Measurements from ENCODE around the gene CHD9. TPM values are rescaled to one million over a fixed set of nuclear protein-coding genes. Genes with fewer than 3 reads are reported as not detected.

CHD9 gene
- total and polyA plus RNA-seq, 9 donors, result 22.6 to 94.8 (median 46.8) TPM

GRCh38 chr16:53191413-53191812, 136.6 kb downstream of the CHD9 start:
- Histone ChIP-seq H3K27me3 (ENCODE audit: control insufficient read depth, insufficient read depth, low read length) (no peaks in the 10 kb centered on the region), H3K9me3 (replicated peaks; ENCODE audit: control insufficient read depth, low read depth, low read length) (peaks cover under 1% of the 10 kb centered on the region), H3K4me1 (ENCODE audit: control insufficient read depth, insufficient read depth, low read length) (no peaks in the 10 kb centered on the region), H3K27ac (ENCODE audit: low read length) (no peak overlapping the region), H3K4me3 (ENCODE audit: low read length) (no peak overlapping the region), H3K36me3 (ENCODE audit: control insufficient read depth, insufficient read depth, low read length) (peaks cover 2% of the 10 kb centered on the region)
- DNase-seq, result no peak
- no CpG with 5 or more reads among the region's 1 CpG for WGBS (ENCODE audit: insufficient coverage)

GRCh38 chr16:53198933-53199332, 144.1 kb downstream of the CHD9 start:
- H3K4me1 ChIP-seq (ENCODE audit: control insufficient read depth, insufficient read depth, low read length), result no peaks in the 10 kb centered on the region
- H3K36me3 ChIP-seq (ENCODE audit: control insufficient read depth, insufficient read depth, low read length), result no peaks in the 10 kb centered on the region
- H3K27me3 ChIP-seq (ENCODE audit: control insufficient read depth, insufficient read depth, low read length), result no peaks in the 10 kb centered on the region
- no peak overlapping the region for H3K4me3 ChIP-seq (ENCODE audit: low read length)
- H3K27ac ChIP-seq (ENCODE audit: low read length), result no peak overlapping the region
- no peak for DNase-seq
- no peaks in the 10 kb centered on the region for H3K9me3 ChIP-seq (replicated peaks; ENCODE audit: control insufficient read depth, low read depth, low read length)

DNA sequence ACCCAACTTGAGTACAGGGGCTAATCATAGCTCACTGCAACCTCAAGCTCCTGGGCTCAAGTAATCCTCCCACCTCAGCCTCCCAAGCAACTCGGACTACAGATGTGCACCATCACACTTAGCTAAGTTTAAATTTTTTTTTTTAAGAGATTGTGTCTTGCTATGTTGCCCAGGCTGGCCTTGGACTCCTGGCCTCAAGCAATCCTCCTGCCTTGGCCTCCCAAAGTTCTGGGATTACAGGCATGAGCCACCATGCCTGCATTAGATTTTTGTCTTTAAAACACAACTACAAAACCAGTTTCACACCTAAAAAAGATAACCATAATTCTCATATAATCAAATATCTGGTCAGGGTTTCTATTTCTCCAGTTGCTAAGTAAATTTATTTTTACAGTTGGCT, 147.1 kb downstream of the CHD9 start:
- H3K27ac ChIP-seq (ENCODE audit: low read length), result no peak overlapping the region
- WGBS (ENCODE audit: insufficient coverage), result no CpG with 5 or more reads among the region's 1 CpG
- no peaks in the 10 kb centered on the region for H3K36me3 ChIP-seq (ENCODE audit: control insufficient read depth, insufficient read depth, low read length)
- no peaks in the 10 kb centered on the region for H3K4me1 ChIP-seq (ENCODE audit: control insufficient read depth, insufficient read depth, low read length)
- no peak for DNase-seq
- no peaks in the 10 kb centered on the region for H3K9me3 ChIP-seq (replicated peaks; ENCODE audit: control insufficient read depth, low read depth, low read length)
- H3K4me3 ChIP-seq (ENCODE audit: low read length), result no peak overlapping the region
- H3K27me3 ChIP-seq (ENCODE audit: control insufficient read depth, insufficient read depth, low read length), result no peaks in the 10 kb centered on the region

DNA sequence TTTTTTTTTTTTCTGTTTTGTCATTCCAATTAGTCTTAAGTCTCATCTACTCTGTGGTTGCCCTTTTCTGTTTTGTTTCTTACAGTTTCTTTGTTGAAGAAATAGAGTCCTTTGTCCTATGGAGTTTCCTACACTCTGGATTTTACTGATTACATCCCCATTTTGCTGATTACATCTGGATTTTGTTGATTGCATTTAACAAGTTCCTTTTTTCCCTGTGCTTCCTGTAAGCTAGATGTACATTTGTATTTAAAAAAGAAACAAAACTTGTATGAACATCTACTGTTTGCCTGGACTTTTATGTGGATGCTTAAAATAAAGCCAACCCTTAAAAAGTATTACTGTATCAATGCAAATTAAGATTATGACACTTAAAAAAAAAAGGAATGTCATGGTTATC, 147.6 kb downstream of the CHD9 start:
- no peaks in the 10 kb centered on the region for H3K4me1 ChIP-seq (ENCODE audit: control insufficient read depth, insufficient read depth, low read length)
- DNase-seq, result no peak
- H3K36me3 ChIP-seq (ENCODE audit: control insufficient read depth, insufficient read depth, low read length), result no peaks in the 10 kb centered on the region
- H3K27ac ChIP-seq (ENCODE audit: low read length), result no peak overlapping the region
- H3K4me3 ChIP-seq (ENCODE audit: low read length), result no peak overlapping the region
- no peaks in the 10 kb centered on the region for H3K9me3 ChIP-seq (replicated peaks; ENCODE audit: control insufficient read depth, low read depth, low read length)
- H3K27me3 ChIP-seq (ENCODE audit: control insufficient read depth, insufficient read depth, low read length), result no peaks in the 10 kb centered on the region

DNA sequence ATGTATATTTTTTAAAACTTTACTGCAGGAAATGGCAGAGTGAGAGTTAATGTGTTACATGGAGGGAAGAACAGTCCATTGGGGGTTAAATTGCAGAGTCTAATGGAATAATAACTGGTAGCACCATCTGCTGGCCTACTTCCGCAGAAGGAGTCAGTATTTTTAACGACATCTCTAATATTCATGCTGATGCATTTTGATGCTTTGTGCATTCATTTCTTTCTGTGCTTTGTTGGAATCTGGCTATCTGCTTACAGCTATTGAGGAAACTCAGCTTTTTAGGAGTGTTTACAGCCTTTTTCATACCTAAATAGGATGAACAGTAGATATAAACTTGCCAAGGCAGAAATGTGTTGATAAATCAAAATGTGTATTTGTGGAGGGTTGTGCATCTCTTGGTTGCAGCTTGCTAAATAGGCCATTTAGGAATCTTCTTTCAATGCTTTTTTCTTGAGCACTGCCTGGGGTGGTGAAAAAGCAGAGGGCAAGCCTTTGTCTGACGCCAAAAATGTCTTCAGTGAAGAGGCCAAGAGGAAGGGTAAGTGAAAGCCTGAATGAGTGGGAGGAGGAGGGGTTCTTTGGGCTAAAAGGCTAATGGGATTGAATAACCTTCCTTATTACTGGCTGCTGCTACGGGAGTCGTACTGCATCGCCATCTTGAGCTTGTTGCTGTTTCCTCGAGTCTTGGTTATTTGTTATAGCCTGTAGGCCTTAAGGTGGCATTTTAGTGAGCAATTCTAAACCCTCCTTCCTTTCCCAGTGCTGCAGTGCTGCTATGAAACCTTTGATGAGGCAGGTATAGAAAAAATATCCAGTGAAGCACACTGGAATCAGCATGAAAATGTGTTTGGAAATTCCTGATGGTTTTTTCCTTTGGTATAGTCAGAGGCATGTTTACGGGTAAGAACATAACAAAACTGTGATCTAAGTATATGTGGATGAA, 153.3 kb downstream of the CHD9 start:
- peaks cover 2% of the 10 kb centered on the region for H3K4me1 ChIP-seq (ENCODE audit: control insufficient read depth, insufficient read depth, low read length)

DNA sequence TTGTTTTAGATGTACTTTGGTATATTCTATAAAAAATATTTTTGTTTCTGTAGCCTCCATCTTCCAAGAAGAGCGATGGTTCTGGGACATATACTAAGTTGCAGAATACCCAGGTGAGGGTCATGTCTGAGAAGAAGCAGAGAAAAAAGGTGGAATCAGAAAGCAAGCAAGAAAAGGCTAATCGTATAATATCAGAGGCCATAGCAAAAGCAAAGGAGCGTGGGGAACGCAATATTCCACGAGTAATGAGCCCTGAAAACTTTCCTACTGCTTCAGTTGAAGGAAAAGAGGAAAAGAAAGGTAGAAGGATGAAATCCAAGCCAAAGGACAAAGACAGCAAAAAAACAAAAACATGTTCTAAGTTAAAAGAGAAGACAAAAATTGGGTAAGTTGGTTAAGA, 154.6 kb downstream of the CHD9 start:
- WGBS (ENCODE audit: insufficient coverage), result no CpG with 5 or more reads among the region's 5 CpGs
- Histone ChIP-seq H3K36me3 (ENCODE audit: control insufficient read depth, insufficient read depth, low read length) (no peaks in the 10 kb centered on the region), H3K27ac (ENCODE audit: low read length) (peak overlapping the region; percentile 99)

More for the DNA sequence above, 153.3 kb downstream of the CHD9 start:
- peak overlapping the region; percentile 74 for H3K4me3 ChIP-seq (ENCODE audit: low read length)
- H3K9me3 ChIP-seq (replicated peaks; ENCODE audit: control insufficient read depth, low read depth, low read length), result no peaks in the 10 kb centered on the region
- 6% methylated on average over 2 of the region's 8 CpGs for WGBS (ENCODE audit: insufficient coverage)
- DNase-seq, result peak; percentile 96
- peak overlapping the region; percentile 99 for H3K27ac ChIP-seq (ENCODE audit: low read length)
- H3K27me3 ChIP-seq (ENCODE audit: control insufficient read depth, insufficient read depth, low read length), result no peaks in the 10 kb centered on the region
- H3K36me3 ChIP-seq (ENCODE audit: control insufficient read depth, insufficient read depth, low read length), result no peaks in the 10 kb centered on the region

GRCh38 chr16:53209877-53210276, 155.1 kb downstream of the CHD9 start:
- H3K27ac ChIP-seq (ENCODE audit: low read length), result peak overlapping the region; percentile 99
- H3K27me3 ChIP-seq (ENCODE audit: control insufficient read depth, insufficient read depth, low read length), result no peaks in the 10 kb centered on the region
- H3K4me3 ChIP-seq (ENCODE audit: low read length), result peak overlapping the region; percentile 74

More for the DNA sequence above, 154.6 kb downstream of the CHD9 start:
- H3K9me3 ChIP-seq (replicated peaks; ENCODE audit: control insufficient read depth, low read depth, low read length), result no peaks in the 10 kb centered on the region
- DNase-seq, result peak; percentile 27
- peaks cover 2% of the 10 kb centered on the region for H3K4me1 ChIP-seq (ENCODE audit: control insufficient read depth, insufficient read depth, low read length)
- peak overlapping the region; percentile 74 for H3K4me3 ChIP-seq (ENCODE audit: low read length)
- H3K27me3 ChIP-seq (ENCODE audit: control insufficient read depth, insufficient read depth, low read length), result no peaks in the 10 kb centered on the region

DNA sequence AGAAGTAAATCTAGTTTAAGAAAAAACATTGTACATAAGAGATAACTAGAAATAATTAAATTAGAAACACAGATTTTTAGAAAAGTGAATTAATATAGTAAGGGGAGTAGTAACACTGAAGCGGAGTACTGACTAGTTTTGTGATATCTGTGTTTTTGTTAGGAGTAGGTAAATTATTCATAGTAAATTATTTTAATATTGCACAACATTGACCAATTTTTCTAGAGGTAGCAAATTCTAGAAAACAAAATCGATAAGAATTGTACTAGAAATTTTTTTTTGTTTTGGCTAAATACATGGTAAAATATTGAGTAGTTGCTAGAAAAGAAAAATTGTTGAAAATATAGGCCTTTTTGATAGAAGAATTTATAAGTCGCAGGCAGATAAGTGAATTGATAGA, 156.5 kb downstream of the CHD9 start:
- Histone ChIP-seq H3K27ac (ENCODE audit: low read length) (peak overlapping the region; percentile 22), H3K4me3 (ENCODE audit: low read length) (peak overlapping the region; percentile 74), H3K9me3 (replicated peaks; ENCODE audit: control insufficient read depth, low read depth, low read length) (no peaks in the 10 kb centered on the region), H3K4me1 (ENCODE audit: control insufficient read depth, insufficient read depth, low read length) (peaks cover 2% of the 10 kb centered on the region), H3K27me3 (ENCODE audit: control insufficient read depth, insufficient read depth, low read length) (no peaks in the 10 kb centered on the region), H3K36me3 (ENCODE audit: control insufficient read depth, insufficient read depth, low read length) (no peaks in the 10 kb centered on the region)
- DNase-seq, result no peak
- WGBS (ENCODE audit: insufficient coverage), result no CpG with 5 or more reads among the region's 3 CpGs

More at GRCh38 chr16:53209877-53210276, 155.1 kb downstream of the CHD9 start:
- Histone ChIP-seq H3K36me3 (ENCODE audit: control insufficient read depth, insufficient read depth, low read length) (no peaks in the 10 kb centered on the region), H3K4me1 (ENCODE audit: control insufficient read depth, insufficient read depth, low read length) (peaks cover 2% of the 10 kb centered on the region), H3K9me3 (replicated peaks; ENCODE audit: control insufficient read depth, low read depth, low read length) (no peaks in the 10 kb centered on the region)
- DNase-seq, result peak; percentile 30
- WGBS (ENCODE audit: insufficient coverage), result no CpG with 5 or more reads among the region's 2 CpGs

GRCh38 chr16:53212893-53213223, 158.1 kb downstream of the CHD9 start:
- H3K9me3 ChIP-seq (replicated peaks; ENCODE audit: control insufficient read depth, low read depth, low read length), result no peaks in the 10 kb centered on the region
- peak; percentile 31 for DNase-seq
- H3K27ac ChIP-seq (ENCODE audit: low read length), result peak overlapping the region; percentile 23
- no peaks in the 10 kb centered on the region for H3K27me3 ChIP-seq (ENCODE audit: control insufficient read depth, insufficient read depth, low read length)
- peaks cover 2% of the 10 kb centered on the region for H3K4me1 ChIP-seq (ENCODE audit: control insufficient read depth, insufficient read depth, low read length)
- no peak overlapping the region for H3K4me3 ChIP-seq (ENCODE audit: low read length)
- H3K36me3 ChIP-seq (ENCODE audit: control insufficient read depth, insufficient read depth, low read length), result peaks cover 2% of the 10 kb centered on the region

- Histone ChIP-seq H3K27ac (ENCODE audit: low read length) (no peak overlapping the region), H3K4me1 (ENCODE audit: control insufficient read depth, insufficient read depth, low read length) (no peaks in the 10 kb centered on the region), H3K4me3 (ENCODE audit: low read length) (no peak overlapping the region), H3K9me3 (replicated peaks; ENCODE audit: control insufficient read depth, low read depth, low read length) (no peaks in the 10 kb centered on the region), H3K27me3 (ENCODE audit: control insufficient read depth, insufficient read depth, low read length) (no peaks in the 10 kb centered on the region), H3K36me3 (ENCODE audit: control insufficient read depth, insufficient read depth, low read length) (peaks cover 2% of the 10 kb centered on the region)
- no peak for DNase-seq
- no CpG with 5 or more reads among the region's 2 CpGs for WGBS (ENCODE audit: insufficient coverage)
Measured at GRCh38 chr16:53213542-53213941, 158.8 kb downstream of the CHD9 start.

Measured in muscle of leg (tissue), 11 donors.